ENCODE measurements around the gene NAXE. TPM values are rescaled to one million over a fixed set of nuclear protein-coding genes. Genes with fewer than 3 reads are reported as not detected.

Gene NAXE
- total and polyA plus RNA-seq, 2 of the 13 experiments (the other 11 are each of a cell fraction or from before 2014, with no cell fraction given): 39.4 to 59.4 TPM

- no peaks in the 10 kb centered on the region for H3K4me1 ChIP-seq (ENCODE audit: insufficient read depth, low read length)
- FAIRE-seq: no peak
- CTCF ChIA-PET (ENCODE audit: low intra/inter-chr PET ratio, low total read pairs): no interaction called here
- intact Hi-C loops (cut with micrococcal nuclease; ENCODE audit: unreplicated experiment) (no loop called here), in situ Hi-C loops (cut with HindIII; ENCODE audit: extremely low pct_ligation_motif_present, low pct_unique_long_range_greater_than_20kb) (no loop called here)
- no peak overlapping the region for H3K4me3 ChIP-seq (replicated peaks in 1 of 3; ENCODE audit: insufficient read depth in 1 of 3, low read depth in 2 of 3, low read length in 3 of 3)
- WGBS (ENCODE audit: low lambda C conversion rate): 72% methylated on average over 5 of the region's 5 CpGs
- no TSS peak for BruUV-seq (replicated peaks)
- H3K36me3 ChIP-seq (replicated peaks in 1 of 2; ENCODE audit: control insufficient read depth in 1 of 2, insufficient read depth in 2 of 2, low read length in 2 of 2): peaks cover 15 to 48% of the 10 kb centered on the region in 2 experiments; a peak in 4 of 5 replicates
- H2AFZ ChIP-seq (ENCODE audit: low read length): no peak overlapping the region
- no peaks in the 10 kb centered on the region for H3K27me3 ChIP-seq (ENCODE audit: control insufficient read depth in 1 of 2, insufficient read depth in 2 of 2, low read length in 2 of 2)
- no peaks in the 10 kb centered on the region for H3K9me3 ChIP-seq (ENCODE audit: low read length)
- ATAC-seq: no peak
- TF ChIP-seq ZSCAN29 (CRISPR knock-in tag; conservative IDR thresholded peaks at IDR 0.05): no peak
- no peak for TF ChIP-seq IRF9 (CRISPR knock-in tag; IDR thresholded peaks at IDR 0.05; ENCODE audit: borderline replicate concordance)
- TF ChIP-seq FOXO4 (CRISPR knock-in tag; conservative IDR thresholded peaks at IDR 0.05): no peak
- no peak for TF ChIP-seq RBM39 (IDR thresholded peaks at IDR 0.05; ENCODE audit: low read depth, low read length, poor library complexity, severe bottlenecking)
- no peak for TF ChIP-seq ZBTB49 (CRISPR knock-in tag; IDR thresholded peaks at IDR 0.05; ENCODE audit: borderline replicate concordance)
- no peak for TF ChIP-seq ZNF766 (CRISPR knock-in tag; IDR thresholded peaks at IDR 0.05; ENCODE audit: borderline replicate concordance)
- no peak for TF ChIP-seq HDAC2 (CRISPR knock-in tag; IDR thresholded peaks at IDR 0.05)
- no peak for TF ChIP-seq EZH2 (conservative IDR thresholded peaks at IDR 0.05; ENCODE audit: low read depth, low read length)
- TF ChIP-seq XBP1 (CRISPR knock-in tag; IDR thresholded peaks at IDR 0.05): no peak
- H3K79me2 ChIP-seq (ENCODE audit: insufficient read depth, low read length): no peaks in the 10 kb centered on the region
- H3K4me2 ChIP-seq (ENCODE audit: low read depth, low read length): no peak overlapping the region
- DNase-seq (ENCODE audit: low spot score): no peak
- POLR2A ChIA-PET: no interaction called here
- H3K27ac ChIP-seq (ENCODE audit: extremely low read length, insufficient read depth, low read length): no peak overlapping the region
- H4K20me1 ChIP-seq (ENCODE audit: insufficient read depth, low read length): no peaks in the 10 kb centered on the region
- H3K9ac ChIP-seq (ENCODE audit: insufficient read depth, low read depth, low read length): no peak overlapping the region
Observed at GRCh38 chr1:156560585-156561163, 30.9 kb upstream of the NAXE start.

All from HepG2 (cell line).